HepG2 (cell line): Measurements from ENCODE around the gene TMEM63B. TPM values are rescaled to one million over a fixed set of nuclear protein-coding genes. Genes with fewer than 3 reads are reported as not detected.
A peak's percentile ranks its signal among the peaks of the same experiment; 100 is the strongest.

Experiments used
- BORCS8-MEF2B ChIP-seq: sonication (generic); formaldehyde crosslinking; IDR thresholded peaks from 2 replicates; pipeline ENCODE4 v1.8.0; 2022; ENCODE audit warnings: mild to moderate bottlenecking, missing genetic modification reagents
- HNF4A ChIP-seq: sonication (generic); formaldehyde crosslinking; IDR thresholded peaks from 2 replicates; pipeline ENCODE4 v1.4.0; 2020; ENCODE audit warnings: missing genetic modification reagents
- KDM1A ChIP-seq: IDR thresholded peaks from 2 replicates; pipeline ENCODE4 v1.6.1; 2016; ENCODE audit warnings: missing compliant biosample characterization
- KDM5A ChIP-seq: fragments of 200-600 bp; sonication (generic); IDR thresholded peaks from 2 replicates; pipeline ENCODE4 v1.7.0; 2018; ENCODE audit warnings: antibody characterized with exemption, mild to moderate bottlenecking, low read length, borderline replicate concordance
- KLF13 ChIP-seq: sonication (generic); formaldehyde crosslinking; IDR thresholded peaks from 2 replicates; pipeline ENCODE4 v1.4.0; 2020; ENCODE audit warnings: mild to moderate bottlenecking, missing genetic modification reagents
- MAFG ChIP-seq: sonication (generic); formaldehyde crosslinking; IDR thresholded peaks from 2 replicates; pipeline ENCODE4 v1.5.1; 2020; ENCODE audit warnings: mild to moderate bottlenecking, missing genetic modification reagents
- MNT ChIP-seq: fragments of 450-650 bp; IDR thresholded peaks from 2 replicates; pipeline ENCODE4 v1.6.1; 2016
- NFE2L1 ChIP-seq: sonication (generic); formaldehyde crosslinking; IDR thresholded peaks from 2 replicates; pipeline ENCODE4 v1.4.0; 2020; ENCODE audit warnings: missing genetic modification reagents, mild to moderate bottlenecking, borderline replicate concordance
- POGZ ChIP-seq: sonication (generic); formaldehyde crosslinking; IDR thresholded peaks from 2 replicates; pipeline ENCODE4 v1.4.0; 2020; ENCODE audit warnings: mild to moderate bottlenecking, missing genetic modification reagents
- RERE ChIP-seq: IDR thresholded peaks from 2 replicates; pipeline ENCODE4 v1.6.1; 2016; ENCODE audit warnings: low read depth, missing genetic modification reagents, missing compliant biosample characterization
- SOX6 ChIP-seq, 2 experiments: fragments of 450-650 bp in 1 of 2; sonication (generic) in 1 of 2; formaldehyde crosslinking in 1 of 2; IDR thresholded peaks; 2 replicates each; pipeline versions ENCODE4 v1.4.0 to v1.6.1; 2017 to 2020; ENCODE audit warnings: antibody characterized with exemption in 1 of 2, mild to moderate bottlenecking in 1 of 2, missing genetic modification reagents in 1 of 2
- SP1 ChIP-seq, 2 experiments: fragments of 450-650 bp in 1 of 2; sonication (generic) in 1 of 2; formaldehyde crosslinking in 1 of 2; IDR thresholded peaks; 2 replicates each; pipeline versions ENCODE4 v1.4.0 to v1.6.1; 2016 to 2020; ENCODE audit warnings: missing genetic modification reagents in 1 of 2
- TARDBP ChIP-seq: sonication (generic); formaldehyde crosslinking; IDR thresholded peaks from 2 replicates; pipeline ENCODE4 v1.8.0; 2022; ENCODE audit warnings: mild to moderate bottlenecking, missing genetic modification reagents
- TBX2 ChIP-seq: sonication (generic); formaldehyde crosslinking; IDR thresholded peaks from 2 replicates; pipeline ENCODE4 v1.5.0; 2020; ENCODE audit warnings: missing genetic modification reagents, mild to moderate bottlenecking, borderline replicate concordance
- TCF12 ChIP-seq, 2 experiments: fragments of 450-650 bp in 1 of 2; sonication (generic) in 1 of 2; formaldehyde crosslinking in 1 of 2; IDR thresholded peaks; 2 replicates each; pipeline versions ENCODE4 v1.6.1 to v1.8.0; 2017 to 2022; ENCODE audit warnings: antibody characterized with exemption in 1 of 2, mild to moderate bottlenecking in 1 of 2, missing genetic modification reagents in 1 of 2, moderate library complexity in 1 of 2
- ZFP91 ChIP-seq: sonication (generic); formaldehyde crosslinking; IDR thresholded peaks from 2 replicates; pipeline ENCODE4 v1.9.0; 2022; ENCODE audit warnings: missing genetic modification reagents, mild to moderate bottlenecking, borderline replicate concordance
- ZNF121 ChIP-seq: sonication (generic); formaldehyde crosslinking; IDR thresholded peaks from 2 replicates; pipeline ENCODE4 v1.5.0; 2020; ENCODE audit warnings: mild to moderate bottlenecking, missing genetic modification reagents
- ZNF350 ChIP-seq: sonication (generic); formaldehyde crosslinking; IDR thresholded peaks from 2 replicates; pipeline ENCODE4 v1.4.0; 2020; ENCODE audit warnings: mild to moderate bottlenecking, low read depth, missing genetic modification reagents, borderline replicate concordance
- ZNF737 ChIP-seq: sonication (generic); formaldehyde crosslinking; IDR thresholded peaks from 2 replicates; pipeline ENCODE4 v1.5.0; 2020; ENCODE audit warnings: missing genetic modification reagents, mild to moderate bottlenecking, borderline replicate concordance
- ZNF746 ChIP-seq: sonication (generic); formaldehyde crosslinking; IDR thresholded peaks from 2 replicates; pipeline ENCODE4 v1.8.0; 2022; ENCODE audit warnings: mild to moderate bottlenecking, missing genetic modification reagents
- polyA plus RNA-seq, 8 experiments: library from polyadenylated mRNA; depleted of rRNA in 3 of 8; stranded (reverse) in 7 of 8; unstranded in 1 of 8; fragments of >200 nt; fragmentation: Illumina TruSeq in 4 of 8; extraction: Trizol in 4 of 8; gene quantifications; 2 replicates each; pipeline versions ENCODE4 v1.2.1 to v1.2.3, GENCODE V29; 2011 to 2016; ENCODE audit warnings: low read depth in 4 of 8, missing spikeins in 1 of 8, mixed read lengths in 1 of 8; ENCODE audit not compliant: insufficient read depth in 1 of 8
- total RNA-seq, 5 experiments: library from RNA; depleted of rRNA; stranded (reverse); fragments of >200 nt; fragmentation: Illumina TruSeq; extraction: Trizol; gene quantifications; 2 replicates each; pipeline ENCODE4 v1.2.3, GENCODE V29; 2016; ENCODE audit warnings: low read depth in 1 of 5

Gene TMEM63B
- total and polyA plus RNA-seq, 2 of the 13 experiments (the other 11 are each of a cell fraction or from before 2014, with no cell fraction given): 27.4 to 75.8 TPM

GRCh38 chr6:44156494-44157151, 29.3 kb downstream of the TMEM63B start (continued):
- TF ChIP-seq TBX2 (CRISPR knock-in tag): peak; percentile 70; the same call in 1 of the 2 replicates
- peak; percentile 90 for TF ChIP-seq BORCS8-MEF2B (CRISPR knock-in tag)
- no peak for TF ChIP-seq SP1 (IDR thresholded peaks at IDR 0.05)
- TF ChIP-seq SP1 (CRISPR knock-in tag; IDR thresholded peaks at IDR 0.05): peak; percentile 72
- 0 out of 2 replicates have a peak, but pooled peaks have one; percentile 87 for TF ChIP-seq KLF13 (CRISPR knock-in tag)
- TF ChIP-seq MAFG (CRISPR knock-in tag): no peak
- TF ChIP-seq ZFP91 (CRISPR knock-in tag): peak; percentile 87
- peak; percentile 72; the same call in 1 of the 2 replicates for TF ChIP-seq RERE (CRISPR knock-in tag)
- peak; percentile 67 for TF ChIP-seq ZNF121 (CRISPR knock-in tag)
- TF ChIP-seq HNF4A: peak; percentile 98
- TF ChIP-seq KDM5A: no peak
- TF ChIP-seq POGZ (CRISPR knock-in tag): peak; percentile 74
- peak; percentile 90; the same call in 1 of the 2 replicates for TF ChIP-seq NFE2L1 (CRISPR knock-in tag)
- peak; percentile 10; the same call in 1 of the 2 replicates for TF ChIP-seq MNT
- TF ChIP-seq ZNF350 (CRISPR knock-in tag): peak; percentile 93; the same call in 1 of the 2 replicates
- peak; percentile 13; the same call in 1 of the 2 replicates for TF ChIP-seq KDM1A (CRISPR knock-in tag)
- peak; percentile 69; the same call in 1 of the 2 replicates for TF ChIP-seq ZNF746 (CRISPR knock-in tag)
- peak; percentile 98 for TF ChIP-seq TARDBP (CRISPR knock-in tag)
- no peak for TF ChIP-seq SOX6 (IDR thresholded peaks at IDR 0.05)
- TF ChIP-seq SOX6 (CRISPR knock-in tag; IDR thresholded peaks at IDR 0.05): peak; percentile 92
- no peak for TF ChIP-seq TCF12 (IDR thresholded peaks at IDR 0.05)
- TF ChIP-seq TCF12 (CRISPR knock-in tag; IDR thresholded peaks at IDR 0.05): peak; percentile 60; the same call in 1 of the 2 replicates
- no peak for TF ChIP-seq ZNF737 (CRISPR knock-in tag)
